GM19395 (cell line): Measurements from ENCODE around the gene C4orf54.

Source experiments
- ATAC-seq: cut with Tn5 transposase; IDR thresholded peaks from one replicate; pipeline ENCODE4 v1.9.1; 2021; ENCODE audit warnings: mild to moderate bottlenecking, moderate library complexity; ENCODE audit not compliant: unreplicated experiment

The C4orf54 gene

GRCh38 chr4:99652596-99653436 lies 4.8 kb downstream of the C4orf54 start:
- no peak for ATAC-seq

DNA sequence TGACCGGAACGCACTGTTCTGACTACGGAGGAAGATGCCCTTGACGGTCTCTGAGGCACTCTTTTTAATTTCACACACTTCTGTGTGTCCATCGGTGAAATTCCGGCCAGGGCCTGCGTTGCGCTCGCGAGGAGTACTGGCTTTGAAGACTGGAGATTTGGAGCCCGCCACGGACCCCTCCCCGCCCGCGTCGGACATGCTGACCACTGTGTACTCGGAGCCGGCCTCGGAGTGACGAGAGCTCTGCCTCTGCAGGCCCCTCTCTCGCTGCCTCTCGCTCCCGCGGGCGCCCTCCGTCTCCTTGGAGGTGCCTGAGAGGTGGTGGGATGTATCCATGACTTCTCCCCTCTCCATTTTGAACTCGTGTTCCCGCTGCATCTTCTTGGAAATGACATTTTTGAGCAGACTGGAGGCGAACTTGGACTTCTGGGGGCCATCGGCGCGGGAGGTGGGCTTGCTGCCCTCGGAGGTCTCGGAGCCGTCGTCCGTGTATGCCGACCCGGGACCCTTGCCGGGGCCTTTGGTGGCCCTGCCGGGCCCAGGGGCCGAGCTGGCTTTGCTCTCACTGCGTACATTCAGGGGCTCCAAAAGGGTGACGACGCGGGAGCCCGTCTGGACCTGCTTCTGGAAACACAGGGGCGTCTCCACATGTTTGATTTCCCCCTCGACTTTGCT lies 5.7 kb downstream of the C4orf54 start:
- no peak for ATAC-seq

DNA sequence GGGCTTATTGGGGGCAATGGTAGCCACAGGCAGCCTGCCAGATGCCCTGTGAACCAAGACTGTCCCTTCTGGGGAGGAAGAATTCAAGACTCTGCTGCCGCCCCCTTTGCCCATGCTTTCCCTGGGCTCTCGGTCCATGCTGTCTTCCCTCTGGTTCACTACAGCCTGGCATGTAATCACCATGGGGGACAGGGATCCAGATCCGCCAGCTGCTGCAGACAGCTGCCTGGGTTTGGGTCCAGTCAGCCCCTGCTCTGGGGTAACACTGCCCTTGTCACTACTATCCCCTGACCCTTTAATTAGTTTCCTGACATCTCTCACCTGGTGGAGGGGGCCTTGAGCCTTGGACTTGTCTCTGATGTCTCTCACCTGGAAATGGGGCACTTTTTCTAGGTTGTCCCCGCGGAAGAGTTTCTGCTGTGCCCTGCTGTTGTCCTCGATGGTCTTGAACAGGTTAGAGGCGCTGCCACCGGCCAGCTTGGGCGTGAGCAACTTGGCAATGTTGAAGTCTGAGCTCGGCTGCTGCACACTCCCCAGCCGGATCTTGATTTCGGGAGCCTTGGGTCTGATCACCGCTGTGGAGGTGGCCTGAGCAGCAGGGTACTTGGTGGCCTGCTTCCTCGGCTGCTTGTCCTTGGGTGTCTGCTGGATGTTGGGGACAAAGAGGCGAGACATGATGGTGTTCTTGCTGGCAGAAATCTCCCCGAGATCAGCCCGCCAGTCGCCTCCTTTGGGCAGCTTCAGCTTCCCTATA lies 6.4 kb downstream of the C4orf54 start:
- ATAC-seq: no peak

DNA sequence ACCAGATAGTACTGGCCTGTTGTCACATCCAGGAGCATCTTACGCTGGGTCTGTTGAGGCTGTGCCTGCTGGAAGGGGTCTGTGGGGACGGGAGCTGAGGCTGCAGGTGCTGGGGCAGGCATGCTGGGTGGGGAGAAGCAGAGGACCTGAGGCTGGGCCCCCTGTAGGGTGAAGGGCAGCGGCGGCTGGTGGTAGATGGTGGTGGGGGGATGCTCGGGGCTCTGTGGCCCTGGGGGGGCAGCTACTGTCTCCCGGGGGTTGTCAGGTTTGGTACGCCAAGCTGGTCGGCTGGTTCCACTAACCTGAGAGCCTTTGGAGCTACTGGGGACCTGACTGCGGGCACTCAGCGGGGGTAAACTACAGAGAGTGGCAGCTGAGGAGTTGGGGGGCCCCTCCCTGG lies 7.8 kb downstream of the C4orf54 start:
- ATAC-seq: no peak

DNA sequence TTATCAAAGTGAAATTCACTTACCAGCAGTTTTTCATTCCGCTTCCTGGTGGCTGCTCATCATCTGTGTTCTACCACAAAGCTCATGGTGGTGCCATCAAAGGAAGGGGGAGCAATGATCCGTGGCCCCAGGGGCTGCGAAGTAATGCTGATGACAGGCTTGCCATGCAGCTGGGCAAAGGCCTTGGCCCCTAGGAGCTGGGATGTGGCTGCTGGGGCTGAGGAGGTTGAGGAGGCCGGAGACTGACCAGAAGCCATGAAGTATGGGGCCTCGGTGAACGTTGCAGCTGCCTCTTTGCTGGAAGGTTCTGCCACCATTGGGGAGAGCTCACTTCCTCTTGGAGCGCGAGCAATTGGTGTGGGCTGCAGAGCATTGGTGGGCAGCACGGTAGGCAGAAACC lies 8.4 kb downstream of the C4orf54 start:
- no peak for ATAC-seq

DNA sequence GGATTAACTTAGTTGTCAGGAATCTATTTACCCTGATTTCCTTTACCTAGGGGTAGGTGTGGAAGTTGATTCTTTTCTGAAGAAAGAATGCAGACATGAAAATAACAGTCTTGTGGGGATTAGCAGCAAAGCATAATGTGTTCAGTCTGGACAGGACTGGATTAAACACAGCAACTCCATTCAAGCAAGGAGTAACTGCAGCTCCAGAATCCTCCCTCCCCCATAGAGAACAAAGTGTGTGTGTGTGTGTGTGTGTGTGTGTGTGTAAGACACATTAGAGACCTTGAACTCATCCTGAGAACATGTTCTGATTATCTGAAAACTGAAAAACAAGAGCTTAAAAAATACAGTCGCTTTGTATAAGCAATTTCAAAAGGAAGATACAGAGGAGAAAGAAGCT lies 9.3 kb downstream of the C4orf54 start:
- no peak for ATAC-seq

GRCh38 chr4:99647071-99647470 lies 10.6 kb downstream of the C4orf54 start:
- ATAC-seq: no peak

- ATAC-seq: no peak
These were observed 12.0 kb downstream of the C4orf54 start for GRCh38 chr4:99645638-99646037.

DNA sequence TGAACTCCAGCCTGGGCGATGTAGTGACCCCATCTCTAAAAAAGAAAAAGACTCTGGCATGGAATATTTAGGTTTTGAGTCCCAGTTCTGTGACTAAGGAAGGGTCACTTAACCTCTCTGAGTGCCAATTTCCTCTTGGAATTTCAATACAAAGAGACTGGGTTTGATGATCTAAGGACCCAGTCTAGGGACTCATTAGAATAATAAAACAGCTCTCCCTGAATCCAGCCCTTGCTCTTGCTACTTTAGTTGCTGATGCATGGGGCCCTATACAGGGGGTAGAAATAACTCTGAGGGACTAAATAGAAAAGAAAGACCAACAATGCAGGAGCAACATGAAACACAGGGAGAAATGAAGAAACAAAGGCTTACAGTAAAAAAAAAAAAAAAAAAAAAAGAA lies 12.6 kb downstream of the C4orf54 start:
- ATAC-seq: no peak

GRCh38 chr4:99644453-99644852 lies 13.2 kb downstream of the C4orf54 start:
- no peak for ATAC-seq

DNA sequence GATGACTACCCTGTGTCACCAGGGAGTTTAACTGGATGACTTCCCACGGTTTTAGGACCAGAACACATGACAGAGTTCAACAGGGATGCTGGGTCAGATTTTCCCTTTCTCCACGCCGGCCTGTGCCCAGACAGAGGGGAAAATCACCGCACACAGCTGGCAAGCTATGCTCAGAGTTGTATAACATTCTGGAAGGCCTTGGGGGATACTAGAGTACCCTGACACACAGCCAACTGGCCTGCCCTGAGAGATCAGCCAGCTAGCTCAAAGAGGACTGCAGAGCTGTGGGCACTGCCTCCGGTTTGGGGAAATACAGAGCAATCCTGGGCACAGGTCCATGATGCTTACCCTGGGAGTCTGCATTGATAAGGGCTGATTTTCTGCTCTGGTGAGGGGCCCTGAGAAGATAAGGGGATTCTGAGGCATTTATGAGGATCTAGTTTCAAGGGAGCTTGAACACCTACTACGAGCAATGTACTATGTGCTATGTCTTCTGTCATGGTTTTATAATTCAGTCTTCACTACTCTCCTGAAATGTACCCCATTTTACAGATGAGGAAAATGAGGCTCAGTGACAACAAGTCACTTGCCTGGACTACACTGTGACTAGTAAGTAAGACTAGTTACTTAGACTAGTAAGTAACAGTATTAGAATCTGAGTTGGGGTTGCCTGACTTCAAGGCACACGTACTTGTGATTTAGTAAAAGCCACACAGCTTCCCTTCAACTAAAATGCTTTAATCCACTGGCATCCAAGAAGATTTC lies 14.7 kb downstream of the C4orf54 start:
- no peak for ATAC-seq

- no peak for ATAC-seq
These were observed 17.0 kb downstream of the C4orf54 start for GRCh38 chr4:99640676-99641075.

GRCh38 chr4:99637174-99637573 lies 20.5 kb downstream of the C4orf54 start:
- ATAC-seq: no peak

DNA sequence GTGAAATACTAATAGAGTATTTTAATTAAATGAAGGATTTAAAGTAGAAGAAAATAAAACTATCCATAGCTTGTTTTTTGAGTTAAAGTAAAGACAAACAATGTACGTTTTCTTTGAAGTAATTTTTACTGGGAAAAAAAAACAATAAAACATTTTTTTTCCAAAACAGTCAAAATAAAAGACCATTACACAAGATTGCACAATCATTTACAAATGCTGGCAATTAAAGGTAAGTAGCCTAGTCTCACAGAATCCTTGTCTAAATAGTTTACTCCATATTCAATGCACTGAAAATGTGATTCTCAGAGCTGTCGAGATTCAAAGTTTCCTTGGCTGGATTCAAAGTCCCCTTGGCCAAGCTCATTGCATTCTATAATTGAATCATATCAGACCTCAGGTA lies 21.2 kb downstream of the C4orf54 start:
- ATAC-seq: no peak

DNA sequence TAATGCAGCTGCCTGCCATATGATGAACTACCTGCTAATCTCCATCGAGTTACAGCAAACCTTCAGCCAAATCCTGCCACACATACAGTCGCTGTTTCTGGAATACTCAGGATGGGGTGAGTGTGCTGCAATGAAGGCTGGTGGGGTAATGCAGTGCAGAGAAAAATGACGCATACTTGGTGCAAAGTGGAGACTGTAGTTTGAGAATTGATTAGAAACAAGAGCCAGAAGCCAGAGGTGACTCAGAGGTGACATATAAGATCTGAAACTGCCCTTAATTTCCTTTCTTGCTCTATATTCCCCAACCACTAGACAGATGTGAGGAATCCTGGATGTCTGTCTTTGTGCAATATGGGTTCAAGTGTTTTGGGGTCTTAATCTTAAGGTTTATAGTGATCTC lies 22.0 kb downstream of the C4orf54 start:
- ATAC-seq: no peak

GRCh38 chr4:99634742-99635360 lies 22.8 kb downstream of the C4orf54 start:
- no peak for ATAC-seq

DNA sequence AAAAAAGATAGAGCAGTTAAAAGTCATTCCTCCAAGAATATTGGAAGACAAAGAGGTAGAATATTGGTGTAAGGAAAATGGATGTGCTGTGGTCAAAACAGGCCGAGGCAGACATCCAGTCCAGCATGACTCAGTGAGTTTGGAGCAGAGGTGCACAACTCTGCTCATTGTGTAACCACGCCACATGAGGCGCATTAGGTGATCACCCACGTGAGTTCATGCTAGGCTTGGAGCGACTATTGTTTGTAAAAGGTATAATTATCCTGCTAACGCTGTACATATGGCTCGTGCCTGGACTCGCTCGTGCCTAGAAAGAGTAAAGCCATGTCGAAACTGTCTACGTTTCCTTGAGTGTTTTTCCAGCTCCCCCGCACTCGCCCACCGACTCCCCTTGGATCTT lies 23.9 kb downstream of the C4orf54 start:
- no peak for ATAC-seq

DNA sequence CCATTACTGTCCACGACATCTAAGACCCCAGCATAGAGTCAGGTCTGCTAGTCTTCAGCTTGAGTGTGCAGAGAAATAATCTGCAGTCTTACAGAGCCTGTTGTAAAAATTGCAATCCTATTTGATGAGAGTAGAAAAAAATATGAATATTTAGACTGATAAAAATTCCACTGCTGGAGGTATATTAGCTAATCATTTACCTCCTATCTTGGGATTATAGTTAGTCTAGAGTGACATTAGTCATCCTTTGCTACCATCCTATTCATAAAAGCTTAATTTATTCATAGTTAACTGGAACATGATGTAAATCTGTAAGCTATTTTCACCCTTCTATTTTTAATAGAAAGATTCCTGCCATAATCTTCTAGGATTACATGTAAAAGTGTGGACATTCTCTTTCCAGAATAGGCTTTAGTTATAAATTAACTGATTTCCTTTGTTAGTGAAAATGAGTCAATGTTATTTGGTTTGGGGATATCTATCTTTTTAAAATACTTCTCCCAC lies 26.7 kb downstream of the C4orf54 start:
- no peak for ATAC-seq

DNA sequence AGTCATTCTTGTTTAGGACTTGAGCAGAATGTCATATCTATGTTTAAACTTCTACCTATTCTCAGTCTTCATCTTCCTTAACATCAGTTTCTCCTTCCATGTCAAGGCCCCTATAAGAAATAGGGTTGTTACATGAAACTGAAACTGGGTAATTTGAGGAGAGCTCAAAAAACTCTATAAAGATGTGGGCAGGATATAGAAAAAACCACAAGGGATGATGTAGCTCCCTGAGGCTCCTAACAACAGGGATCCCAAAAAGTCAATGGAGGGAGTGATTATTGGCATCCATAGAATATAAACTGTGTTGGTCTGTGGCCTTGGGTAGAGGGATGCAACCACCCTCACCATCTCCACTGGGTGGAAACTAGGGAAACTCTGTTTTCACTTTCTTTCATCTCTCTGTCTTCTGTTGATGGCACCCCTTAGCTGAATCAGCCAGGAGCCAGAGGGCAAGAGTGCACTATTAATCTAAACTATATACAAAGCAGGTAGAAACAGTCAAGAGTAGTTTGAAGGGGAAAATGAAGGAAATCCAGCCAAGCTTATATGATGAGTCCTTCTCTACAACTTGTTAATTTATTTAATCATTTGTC lies 27.6 kb downstream of the C4orf54 start:
- ATAC-seq: no peak

GRCh38 chr4:99628040-99628439 lies 29.6 kb downstream of the C4orf54 start:
- ATAC-seq: no peak
